ENCODE data around the gene ANKRD13C.

DNA sequence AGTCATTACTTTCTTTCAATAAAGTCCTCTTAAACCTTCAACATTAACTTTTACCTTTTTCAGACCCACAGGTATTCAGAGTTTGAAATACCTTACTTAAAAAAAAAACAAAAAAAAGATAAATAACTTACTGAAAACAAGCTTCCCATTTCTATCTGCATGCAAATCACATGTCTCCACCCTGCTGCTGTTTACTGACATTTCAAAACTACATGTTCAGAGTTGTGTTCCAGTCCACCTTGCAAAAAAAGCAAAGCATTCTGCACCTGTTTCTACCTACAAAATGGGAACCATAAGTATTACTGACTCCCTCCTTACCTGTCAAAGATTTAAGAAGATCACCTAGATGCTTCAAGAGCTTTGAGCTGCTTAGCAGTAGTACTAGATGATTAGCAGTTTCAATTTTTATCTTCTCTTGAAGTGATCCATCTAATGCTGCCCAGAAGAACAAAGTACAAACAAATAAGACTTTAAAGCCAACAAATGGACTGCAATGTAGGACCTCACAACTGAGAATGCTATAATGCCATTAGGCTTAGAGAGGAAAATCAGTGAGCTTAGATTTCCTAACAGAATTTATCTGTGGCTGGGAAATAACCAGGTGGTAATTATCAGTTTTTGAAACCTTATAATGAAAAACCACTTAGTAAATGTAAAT lies 61.2 kb downstream of the ANKRD13C start:
- TF ChIP-seq CTCF (IDR thresholded peaks at IDR 0.05), result no peak
- TF ChIP-seq EP300 (IDR thresholded peaks at IDR 0.05), result no peak

Data from ovary (tissue), 3 donors.